IMR-90 (cell line): ENCODE data around the gene TSPEAR. TPM values are rescaled to one million over a fixed set of nuclear protein-coding genes. Genes with fewer than 3 reads are reported as not detected.

ENCODE experiments used
- ATAC-seq: fragments of 200-7000 bp; cut with Tn5 transposase; 2 replicates; pipeline ENCODE4 v1.9.1; 2020; ENCODE audit warnings: low read depth, mild to moderate bottlenecking, moderate library complexity
- BruUV-seq: library from RNA; stranded (reverse); fragments of 400-500 nt; replicated peaks from 2 replicates; lab custom pipeline; 2021; lab: Mats Ljungman, UMichigan
- CTCF ChIA-PET: fragments of 300-600 bp; formaldehyde crosslinking; extraction: SDS; loops from one replicate; lab custom pipeline; 2021; ENCODE audit warnings: antibody characterized with exemption; lab: Yijun Ruan, JAX
- POLR2A ChIA-PET: fragments of 300-600 bp; sonication (Branson Sonifier 250); formaldehyde crosslinking; loops from one replicate; lab custom pipeline; 2022; ENCODE audit warnings: antibody characterized with exemption; ENCODE audit not compliant: unreplicated experiment; lab: Charles Lee
- DNase-seq: peaks from one replicate; pipeline ENCODE4 v3.0.0; 2013
- H2AFZ ChIP-seq: replicated peaks from 2 replicates; pipeline ENCODE3; 2013; ENCODE audit warnings: low read length, mild to moderate bottlenecking; ENCODE audit not compliant: poor library complexity
- H2AK5ac ChIP-seq: 2 replicates; pipeline ENCODE4 v1.6.1; 2013; ENCODE audit warnings: low read depth, low read length, inconsistent platforms
- H2AK9ac ChIP-seq: replicated peaks from 2 replicates; pipeline ENCODE3; 2013; ENCODE audit warnings: mild to moderate bottlenecking, low read depth, low read length, moderate library complexity; ENCODE audit not compliant: poor library complexity
- H2BK120ac ChIP-seq: 2 replicates; pipeline ENCODE4 v1.6.1; 2013; ENCODE audit warnings: low read depth, low read length, inconsistent platforms
- H2BK15ac ChIP-seq: 3 replicates; pipeline ENCODE4 v1.6.1; 2013; ENCODE audit warnings: low read depth, low read length, inconsistent platforms
- H2BK20ac ChIP-seq: 2 replicates; pipeline ENCODE4 v1.6.1; 2013; ENCODE audit warnings: low read depth, mild to moderate bottlenecking, inconsistent platforms, low read length, moderate library complexity
- H2BK5ac ChIP-seq: 2 replicates; pipeline ENCODE4 v1.6.1; 2013; ENCODE audit warnings: mild to moderate bottlenecking, low read depth, low read length, inconsistent platforms; ENCODE audit not compliant: poor library complexity, severe bottlenecking
- H3K14ac ChIP-seq: replicated peaks from 2 replicates; pipeline ENCODE4 v1.6.1; 2013; ENCODE audit warnings: low read depth, low read length, inconsistent platforms
- H3K18ac ChIP-seq: 2 replicates; pipeline ENCODE4 v1.6.1; 2013; ENCODE audit warnings: low read depth, low read length, control low read depth
- H3K23ac ChIP-seq: 2 replicates; pipeline ENCODE4 v1.6.1; 2013; ENCODE audit warnings: low read depth, low read length, inconsistent platforms
- H3K27ac ChIP-seq: 2 replicates; pipeline ENCODE4 v1.5.1; 2013; ENCODE audit warnings: mild to moderate bottlenecking, control low read depth, low read length; ENCODE audit not compliant: insufficient read depth
- H3K27me3 ChIP-seq: 2 replicates; pipeline ENCODE4 v1.6.1; 2013; ENCODE audit warnings: low read length; ENCODE audit not compliant: control insufficient read depth, insufficient read depth
- H3K36me3 ChIP-seq: 2 replicates; pipeline ENCODE4 v1.6.1; 2013; ENCODE audit warnings: low read length, mixed read lengths; ENCODE audit not compliant: control insufficient read depth, insufficient read depth
- H3K4ac ChIP-seq: 2 replicates; pipeline ENCODE4 v1.6.1; 2013; ENCODE audit warnings: low read depth, low read length, inconsistent platforms
- H3K4me1 ChIP-seq: 2 replicates; pipeline ENCODE4 v1.6.1; 2013; ENCODE audit warnings: low read length, mixed read lengths; ENCODE audit not compliant: control insufficient read depth, insufficient read depth
- H3K4me2 ChIP-seq: 2 replicates; pipeline ENCODE4 v1.6.1; 2013; ENCODE audit warnings: low read depth, mild to moderate bottlenecking, control low read depth, low read length, moderate library complexity
- H3K4me3 ChIP-seq: 2 replicates; pipeline ENCODE4 v1.5.1; 2013; ENCODE audit warnings: low read depth, mild to moderate bottlenecking, control low read depth, low read length, moderate library complexity; ENCODE audit not compliant: insufficient read depth
- H3K56ac ChIP-seq: 2 replicates; pipeline ENCODE4 v1.6.1; 2013; ENCODE audit warnings: low read length, inconsistent platforms; ENCODE audit not compliant: insufficient read depth; ENCODE audit errors: extremely low read depth
- H3K79me1 ChIP-seq, 2 experiments: 2 replicates each; pipeline ENCODE4 v1.6.1; 2013; ENCODE audit warnings: low read length in 2 of 2, inconsistent platforms in 1 of 2, low read depth in 1 of 2
- H3K9ac ChIP-seq: 2 replicates; pipeline ENCODE4 v1.6.1; 2013; ENCODE audit warnings: low read depth, low read length, control low read depth
- H3K9me1 ChIP-seq: 2 replicates; pipeline ENCODE4 v1.6.1; 2013; ENCODE audit warnings: low read length, inconsistent platforms; ENCODE audit not compliant: insufficient read depth
- H3K9me3 ChIP-seq: 2 replicates; pipeline ENCODE4 v1.6.1; 2013; ENCODE audit warnings: low read length; ENCODE audit not compliant: control insufficient read depth, insufficient read depth
- H4K20me1 ChIP-seq: 2 replicates; pipeline ENCODE4 v1.6.1; 2013; ENCODE audit warnings: low read length, inconsistent platforms; ENCODE audit not compliant: insufficient read depth
- H4K5ac ChIP-seq: 2 replicates; pipeline ENCODE4 v1.6.1; 2013; ENCODE audit warnings: mild to moderate bottlenecking, low read depth, low read length, control low read depth
- H4K8ac ChIP-seq, 2 experiments: 2 replicates each; pipeline ENCODE4 v1.6.1; 2013; ENCODE audit warnings: low read depth in 2 of 2, low read length in 2 of 2, control low read depth in 1 of 2, inconsistent platforms in 1 of 2
- H4K91ac ChIP-seq: 2 replicates; pipeline ENCODE4 v1.6.1; 2013; ENCODE audit warnings: low read depth, low read length, inconsistent platforms; ENCODE audit not compliant: insufficient read depth
- BHLHE40 ChIP-seq: fragments of 150-350 bp; IDR thresholded peaks from 2 replicates; pipeline ENCODE4 v1.6.1; 2016; ENCODE audit warnings: mild to moderate bottlenecking, low read depth, low read length
- NFE2L2 ChIP-seq: fragments of 150-350 bp; IDR thresholded peaks from 2 replicates; pipeline ENCODE4 v1.6.1; 2016; ENCODE audit warnings: low read depth, mild to moderate bottlenecking, low read length
- RAD21 ChIP-seq: IDR thresholded peaks from 2 replicates; pipeline ENCODE4 v1.6.1; 2012; ENCODE audit warnings: low read length, improper control_type of control experiment
- WGBS, 2 experiments: methylation state at CpG; one replicate each; pipeline versions ENCODE4 v1.1.5 to v1.1.7; 2013; ENCODE audit warnings: missing lambda C conversion rate in 2 of 2; ENCODE audit not compliant: insufficient read length in 1 of 2; ENCODE audit errors: extremely low coverage in 2 of 2; 5-methylcytosine and 5-hydroxymethylcytosine counted together
- dilution Hi-C: fragments of 300-500 bp; cut with HindIII; formaldehyde crosslinking; loops from one replicate; pipeline ENCODE4 v1.14.3; 2018; ENCODE audit warnings: low sequenced_read_pairs; ENCODE audit not compliant: unreplicated experiment
- in situ Hi-C: fragments of 300-500 bp; cut with MboI; formaldehyde crosslinking; loops from 3 replicates; pipeline ENCODE4 v1.14.3; 2019; ENCODE audit warnings: low sequenced_read_pairs, inconsistent platforms, mixed read lengths
- intact Hi-C: fragments of 100-400 bp; cut with micrococcal nuclease; formaldehyde crosslinking; loops from 2 replicates; pipeline ENCODE4 v1.10.0; 2022
- polyA plus RNA-seq, 3 experiments: library from polyadenylated mRNA; depleted of rRNA; stranded (reverse); fragments of >200 nt; gene quantifications; 2 replicates each; pipeline ENCODE4 v1.2.3, GENCODE V29; 2012; ENCODE audit warnings: low replicate concordance in 1 of 3
- total RNA-seq: library from RNA; depleted of rRNA; stranded (reverse); fragments of >200 nt; gene quantifications from 2 replicates; pipeline ENCODE4 v1.2.3, GENCODE V29; 2012
- TF ChIP-seq, protein P1 (sequence below): fragments of 150-350 bp; IDR thresholded peaks from 2 replicates; pipeline ENCODE4 v1.6.1; 2017; ENCODE audit warnings: mild to moderate bottlenecking, antibody characterized with exemption, low read length, low read depth

Gene TSPEAR
- total and polyA plus RNA-seq, 2 of the 4 experiments (the other 2 are of a cell fraction): not detected

DNA sequence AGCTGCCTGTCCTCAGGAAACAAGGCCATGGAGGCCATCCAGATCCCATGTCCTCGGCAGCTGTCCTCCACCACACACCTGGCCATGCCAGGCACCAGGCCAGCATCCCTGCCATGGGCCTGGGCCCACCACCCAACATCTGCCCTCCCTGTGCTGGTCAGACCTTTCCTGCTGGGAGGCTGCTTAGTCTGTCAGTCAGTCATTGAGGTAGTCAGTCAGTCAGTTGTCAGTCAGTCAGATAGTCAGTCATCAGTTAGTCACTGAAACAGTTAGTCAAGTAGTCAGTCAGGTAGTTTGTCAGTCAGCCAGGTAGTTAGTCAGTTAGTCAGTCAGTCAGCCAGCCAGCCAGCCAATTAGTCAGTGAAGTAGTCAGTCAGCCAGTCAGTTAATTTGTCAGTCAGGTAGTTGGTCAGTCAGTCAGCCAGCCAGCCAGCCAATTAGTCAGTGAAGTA lies 188.6 kb downstream of the TSPEAR start:
- H2BK20ac ChIP-seq: no peak overlapping the region
- H2BK15ac ChIP-seq: no peak overlapping the region
- no peaks in the 10 kb centered on the region for H3K9me1 ChIP-seq
- ATAC-seq (no peak), DNase-seq (no peak)
- no peak overlapping the region for H3K23ac ChIP-seq
- H3K4me2 ChIP-seq: no peak overlapping the region
- H3K9ac ChIP-seq: no peak overlapping the region
- H3K27me3 ChIP-seq: no peaks in the 10 kb centered on the region
- dilution Hi-C loops (no loop called here), in situ Hi-C loops (loop anchor here (25.0 kb wide), 1 partner anchor 415 kb away; the partner anchor contains the start of gene SLX9), intact Hi-C loops (no loop called here)
- no peak overlapping the region for H2BK5ac ChIP-seq
- no peak overlapping the region for H3K4me3 ChIP-seq
- no peak overlapping the region for H2AFZ ChIP-seq
- H4K8ac ChIP-seq: no peak overlapping the region
- ChIA-PET CTCF (no interaction called here), POLR2A (no interaction called here)
- no peak overlapping the region for H4K91ac ChIP-seq
- H2AK9ac ChIP-seq: no peak overlapping the region
- H4K20me1 ChIP-seq: no peaks in the 10 kb centered on the region
- H3K14ac ChIP-seq: no peak overlapping the region
- peaks cover 16% of the 10 kb centered on the region for H3K9me3 ChIP-seq
- H3K4ac ChIP-seq: no peak overlapping the region
- H4K5ac ChIP-seq: no peak overlapping the region
- 80% methylated on average over 1 of the region's 1 CpG; no CpG with 5 or more reads in 1 of the 2 experiments for WGBS, 2 experiments
- no peak overlapping the region for H3K27ac ChIP-seq
- no peaks in the 10 kb centered on the region for H3K36me3 ChIP-seq
- no peak overlapping the region for H2AK5ac ChIP-seq
- no TSS peak for BruUV-seq
- TF ChIP-seq RAD21: no peak
- no peak for TF ChIP-seq BHLHE40
- no peak for TF ChIP-seq NFE2L2
- TF ChIP-seq, protein P1, sequence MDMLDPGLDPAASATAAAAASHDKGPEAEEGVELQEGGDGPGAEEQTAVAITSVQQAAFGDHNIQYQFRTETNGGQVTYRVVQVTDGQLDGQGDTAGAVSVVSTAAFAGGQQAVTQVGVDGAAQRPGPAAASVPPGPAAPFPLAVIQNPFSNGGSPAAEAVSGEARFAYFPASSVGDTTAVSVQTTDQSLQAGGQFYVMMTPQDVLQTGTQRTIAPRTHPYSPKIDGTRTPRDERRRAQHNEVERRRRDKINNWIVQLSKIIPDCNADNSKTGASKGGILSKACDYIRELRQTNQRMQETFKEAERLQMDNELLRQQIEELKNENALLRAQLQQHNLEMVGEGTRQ: no peak
- no peak overlapping the region for H3K56ac ChIP-seq
- H3K18ac ChIP-seq: no peak overlapping the region
- no peaks in the 10 kb centered on the region for H3K79me1 ChIP-seq
- H3K4me1 ChIP-seq: no peaks in the 10 kb centered on the region
- no peak overlapping the region for H2BK120ac ChIP-seq
